HL-60/S4 treated with retinoic acid at 250 ng/mL for 4 days and 3 days (cell line): ENCODE measurements around the gene CENPX.

ENCODE experiments used
- in situ Hi-C: fragments of 300-500 bp; cut with MboI; formaldehyde crosslinking; loops from 2 replicates; pipeline ENCODE4 v1.7.0; 2022; ENCODE audit warnings: low sequenced_read_pairs

The CENPX gene

DNA sequence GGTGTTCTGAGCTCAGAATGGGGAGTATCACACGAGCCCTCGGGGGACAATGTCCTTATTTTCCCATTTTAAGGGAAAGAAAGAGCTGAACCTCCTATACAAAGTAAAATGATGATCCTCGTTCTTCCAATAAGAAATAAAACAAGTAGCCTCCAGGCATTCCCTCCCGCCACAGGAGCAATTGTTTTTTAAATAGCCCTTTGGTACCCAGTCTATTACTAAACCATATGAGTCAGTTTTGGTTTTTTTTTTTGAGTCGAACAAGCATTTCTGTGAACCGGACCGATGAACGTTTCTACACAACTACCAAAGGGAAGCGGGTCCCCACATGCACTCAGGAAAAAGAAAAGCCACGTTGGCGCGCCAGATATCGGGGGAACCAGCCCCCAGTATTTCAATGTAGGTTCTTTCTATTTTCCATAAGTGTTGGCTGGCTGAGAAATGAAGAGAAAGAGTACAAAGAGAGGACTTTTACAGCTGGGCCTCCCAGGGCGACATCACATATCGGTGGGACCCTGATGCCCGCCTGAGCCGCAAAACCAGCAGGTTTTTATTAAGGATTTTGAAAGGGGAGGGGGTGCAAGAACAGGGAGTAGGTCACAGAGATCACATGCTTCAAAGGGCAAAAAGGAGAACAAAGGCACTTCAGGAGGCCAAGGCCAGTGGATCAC, 18.6 kb upstream of the CENPX start:
- in situ Hi-C loops: loop anchor here (25.0 kb wide), 1 partner anchor 121 kb away; no protein-coding TSS in a partner anchor

DNA sequence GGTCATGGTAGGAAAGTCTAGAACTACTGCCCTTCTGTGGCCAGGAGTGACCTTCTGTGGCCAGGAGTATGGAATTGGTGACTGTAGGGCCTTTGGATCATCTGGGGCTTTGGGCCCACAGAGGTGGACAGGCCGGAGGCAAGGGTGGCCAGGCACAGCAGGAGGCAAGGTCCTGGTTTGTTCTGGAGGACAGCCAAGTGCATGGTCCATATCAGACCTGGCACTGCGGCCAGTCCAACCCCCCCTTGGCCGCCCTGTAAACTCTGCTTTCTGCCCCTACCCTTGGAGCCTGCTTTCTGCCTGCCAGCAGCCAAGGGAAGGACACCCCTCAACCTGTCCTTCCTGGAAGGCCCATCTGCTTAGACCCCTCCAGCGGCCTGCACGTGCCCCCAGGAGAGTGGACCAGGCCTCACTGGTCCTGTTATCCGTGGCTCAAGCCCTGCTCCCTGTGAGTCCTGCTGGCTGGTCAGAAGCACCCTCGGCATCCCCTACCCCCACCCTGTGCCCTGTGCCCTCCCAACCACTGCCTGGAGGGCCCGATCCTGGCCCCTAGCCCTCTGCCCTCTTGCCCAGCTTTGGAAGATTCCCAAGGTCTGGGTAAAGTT, 17.1 kb upstream of the CENPX start:
- in situ Hi-C loops: loop anchor here (25.0 kb wide), 1 partner anchor 123 kb away; no protein-coding TSS in a partner anchor

DNA sequence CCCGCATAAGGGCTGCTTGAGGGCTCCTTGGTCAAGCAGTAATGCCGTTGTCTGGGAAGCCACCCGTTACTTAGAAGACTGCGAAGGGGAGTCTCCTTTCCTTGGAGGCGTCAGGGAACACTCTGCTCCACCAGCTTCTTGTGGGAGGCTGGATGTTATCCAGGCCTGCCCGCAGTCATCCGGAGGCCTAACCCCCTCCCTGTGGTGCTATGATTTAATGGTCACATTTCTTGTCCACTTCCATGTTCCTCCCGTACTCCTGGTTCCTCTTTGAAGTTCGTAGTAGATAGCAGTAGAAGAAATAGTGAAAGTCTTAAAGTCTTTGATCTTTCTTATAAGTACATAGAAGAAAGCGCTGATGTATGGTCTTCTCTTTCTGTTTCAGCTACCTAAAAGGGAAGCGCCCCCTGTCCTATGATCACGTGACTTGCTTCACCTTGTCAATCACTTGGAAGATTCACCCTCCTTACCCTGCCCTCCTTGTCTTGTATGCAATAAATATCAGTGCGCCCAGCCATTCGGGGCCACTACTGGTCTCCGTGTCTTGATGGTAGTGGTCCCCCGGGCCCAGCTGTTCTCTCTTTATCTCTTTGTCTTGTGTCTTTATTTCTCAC, 16.2 kb upstream of the CENPX start:
- in situ Hi-C loops: loop anchor here (25.0 kb wide), 1 partner anchor 123 kb away; no protein-coding TSS in a partner anchor

DNA sequence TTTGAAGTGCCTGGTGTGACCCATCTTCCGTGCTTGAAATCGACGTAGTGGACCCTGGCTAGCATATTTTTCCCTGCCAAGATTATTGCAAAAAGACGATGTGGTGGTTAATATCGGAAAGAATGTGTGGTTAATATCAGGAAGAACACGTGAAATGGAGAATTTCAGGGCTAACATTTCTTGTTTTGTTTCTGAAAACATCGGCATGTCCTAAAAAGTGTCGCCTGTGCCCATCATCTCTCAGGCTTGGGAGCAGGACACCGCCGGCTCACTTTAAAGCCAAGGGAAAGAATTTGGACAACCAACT, 15.2 kb upstream of the CENPX start:
- in situ Hi-C loops: loop anchor here (25.0 kb wide), 1 partner anchor 124 kb away; no protein-coding TSS in a partner anchor

DNA sequence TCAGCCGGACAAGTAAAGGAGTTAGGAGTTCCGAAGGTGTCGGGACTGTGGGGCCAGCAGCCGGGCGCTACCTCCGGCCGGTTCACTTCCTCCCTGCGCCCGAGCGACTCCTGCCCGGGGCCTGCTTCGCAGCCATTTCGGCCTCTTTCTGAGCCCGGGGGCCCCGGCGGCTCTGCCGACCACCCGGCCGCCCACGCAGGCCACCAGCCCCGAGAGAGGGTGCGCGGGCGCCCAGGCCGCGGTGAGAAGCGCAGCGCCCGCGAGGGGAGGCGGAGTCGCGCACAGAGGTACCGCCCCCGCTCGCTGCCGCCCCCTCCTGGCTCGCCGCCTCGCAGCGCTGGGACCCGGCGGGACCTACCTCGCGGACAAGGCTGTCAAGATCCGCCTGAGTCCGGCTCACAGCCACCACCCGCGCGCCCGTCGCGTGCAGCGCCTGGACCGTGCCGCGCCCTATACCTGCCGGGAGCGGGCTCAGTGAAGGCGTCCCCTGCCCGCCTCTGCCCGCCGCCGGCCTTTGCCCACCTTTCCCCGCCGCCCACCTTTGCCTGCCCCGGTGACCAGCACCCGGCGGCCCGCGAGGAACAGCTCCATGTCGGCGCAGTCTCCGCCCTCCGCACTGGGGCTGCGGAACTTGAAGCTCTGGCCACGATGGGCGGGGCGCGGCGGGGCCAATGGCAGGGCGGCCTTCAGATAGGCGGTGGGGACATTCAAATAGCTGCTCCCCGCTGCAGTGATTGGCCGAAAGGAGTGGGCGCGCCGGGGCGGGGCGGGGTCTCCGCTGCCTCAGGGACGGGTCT, 14.6 kb upstream of the CENPX start, which contains the start of gene DCXR:
Gene DCXR (minus strand): TSS at position 606 of the 797 bp plus-strand sequence. CDS start 15 bp downstream, at position 591.
- in situ Hi-C loops: loop anchor here (25.0 kb wide), 1 partner anchor 125 kb away; no protein-coding TSS in a partner anchor

DNA sequence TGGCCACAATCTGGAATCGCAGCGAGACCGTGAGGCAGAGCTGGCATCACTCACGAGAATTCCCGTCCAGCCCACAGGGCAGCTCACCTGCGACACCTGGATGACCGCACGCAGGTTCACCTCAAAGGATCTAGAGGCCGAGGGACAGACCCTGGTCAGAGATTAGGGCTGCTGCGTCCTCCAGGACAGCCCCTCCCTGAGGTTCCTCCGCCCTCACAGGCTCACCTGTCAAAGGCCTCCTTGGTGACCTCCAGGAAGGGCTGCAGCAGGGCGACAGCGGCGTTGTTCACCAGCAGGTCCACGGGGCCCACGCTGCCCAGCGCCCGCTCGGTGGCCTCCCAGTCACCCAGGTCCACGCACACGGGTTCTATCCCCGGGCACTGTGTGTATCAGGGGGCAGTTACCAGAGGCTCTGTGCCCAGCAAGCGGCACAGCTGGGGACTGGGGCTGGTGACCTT, 14.0 kb upstream of the CENPX start:
- in situ Hi-C loops: loop anchor here (25.0 kb wide), 1 partner anchor 126 kb away; no protein-coding TSS in a partner anchor

DNA sequence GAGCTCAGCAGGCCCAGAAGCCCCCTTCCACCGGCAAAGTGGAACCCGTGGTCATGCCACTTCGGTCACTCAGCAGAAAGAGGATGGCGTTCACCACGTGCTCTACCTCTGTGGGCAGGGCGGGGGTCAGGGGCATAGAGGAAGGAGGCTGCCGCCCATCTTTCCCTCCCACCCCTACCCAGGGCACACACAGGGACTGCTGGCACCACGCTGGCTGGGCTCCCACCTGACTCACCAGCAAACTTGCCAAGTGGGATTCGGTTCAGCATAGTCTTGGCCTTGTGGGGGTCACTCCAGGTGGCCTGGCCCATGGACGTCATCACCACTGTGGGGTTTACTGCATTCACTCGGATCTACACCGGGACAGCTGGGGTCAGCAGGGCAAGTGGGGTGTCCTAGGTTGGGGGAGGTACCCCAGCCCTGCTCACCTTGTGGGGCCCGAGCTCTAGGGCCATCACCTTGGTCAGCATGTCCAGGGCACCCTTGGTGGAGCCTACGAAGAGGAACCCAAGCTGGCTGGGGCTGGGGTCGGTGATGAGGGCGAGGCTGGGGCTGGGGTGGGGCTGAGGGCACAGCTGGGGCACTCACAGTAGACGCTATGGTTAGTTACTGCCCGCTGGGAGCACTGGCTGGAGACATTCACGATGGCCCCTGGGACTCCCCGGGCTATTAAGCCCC, 13.4 kb upstream of the CENPX start:
- in situ Hi-C loops: loop anchor here (25.0 kb wide), 1 partner anchor 126 kb away; no protein-coding TSS in a partner anchor

DNA sequence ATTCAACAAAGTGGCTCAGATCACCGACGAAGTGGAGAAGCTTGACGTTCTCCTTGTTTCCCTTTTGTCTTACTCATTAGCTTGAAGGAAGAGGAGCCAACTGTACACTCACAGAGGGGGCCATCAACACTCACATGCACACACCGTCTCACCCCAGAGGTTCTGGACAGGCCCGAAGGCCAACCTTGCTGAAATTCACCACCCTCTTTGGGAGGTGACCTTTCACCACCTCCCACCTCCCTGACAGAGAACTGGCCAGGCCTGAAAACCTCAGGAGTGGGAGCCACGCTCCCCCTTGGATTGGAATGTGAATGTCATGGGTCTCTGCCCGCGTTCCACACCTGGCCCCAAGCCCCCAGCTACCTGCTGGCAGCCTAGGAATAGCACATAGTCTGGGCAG, 12.8 kb upstream of the CENPX start:
- in situ Hi-C loops: loop anchor here (25.0 kb wide), 1 partner anchor 127 kb away; no protein-coding TSS in a partner anchor

DNA sequence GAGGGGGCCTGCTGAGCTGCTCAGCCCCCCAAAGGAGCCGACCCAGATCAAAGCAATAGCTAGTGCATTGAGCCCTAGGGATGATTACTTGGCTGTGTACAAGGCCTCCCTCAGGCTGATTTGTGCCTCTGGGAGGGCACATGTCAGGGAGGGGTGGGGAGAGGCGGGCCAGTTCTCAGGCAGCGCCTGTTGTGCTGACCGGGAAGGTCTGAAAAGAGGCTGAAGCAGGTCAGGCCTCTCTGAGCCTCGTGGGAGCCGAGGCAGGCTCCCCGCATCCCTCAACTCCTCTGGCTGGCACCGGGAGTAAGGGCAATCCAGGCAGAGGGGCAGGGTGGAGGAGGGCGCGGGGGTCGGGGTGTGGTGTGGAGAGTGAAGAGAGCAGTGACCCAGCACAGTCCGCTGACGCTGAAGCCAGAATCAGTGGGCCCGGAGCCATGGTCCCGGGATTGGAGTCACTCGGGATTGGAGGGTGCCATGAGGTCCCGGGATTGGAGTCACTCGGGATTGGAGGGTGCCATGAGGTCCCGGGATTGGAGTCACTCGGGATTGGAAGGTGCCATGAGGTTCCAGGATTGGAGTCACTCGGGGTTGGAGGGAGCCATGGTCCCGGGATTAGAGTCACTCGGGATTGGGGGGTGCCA, 11.8 kb upstream of the CENPX start:
- in situ Hi-C loops: loop anchor here (25.0 kb wide), 1 partner anchor 128 kb away; no protein-coding TSS in a partner anchor

DNA sequence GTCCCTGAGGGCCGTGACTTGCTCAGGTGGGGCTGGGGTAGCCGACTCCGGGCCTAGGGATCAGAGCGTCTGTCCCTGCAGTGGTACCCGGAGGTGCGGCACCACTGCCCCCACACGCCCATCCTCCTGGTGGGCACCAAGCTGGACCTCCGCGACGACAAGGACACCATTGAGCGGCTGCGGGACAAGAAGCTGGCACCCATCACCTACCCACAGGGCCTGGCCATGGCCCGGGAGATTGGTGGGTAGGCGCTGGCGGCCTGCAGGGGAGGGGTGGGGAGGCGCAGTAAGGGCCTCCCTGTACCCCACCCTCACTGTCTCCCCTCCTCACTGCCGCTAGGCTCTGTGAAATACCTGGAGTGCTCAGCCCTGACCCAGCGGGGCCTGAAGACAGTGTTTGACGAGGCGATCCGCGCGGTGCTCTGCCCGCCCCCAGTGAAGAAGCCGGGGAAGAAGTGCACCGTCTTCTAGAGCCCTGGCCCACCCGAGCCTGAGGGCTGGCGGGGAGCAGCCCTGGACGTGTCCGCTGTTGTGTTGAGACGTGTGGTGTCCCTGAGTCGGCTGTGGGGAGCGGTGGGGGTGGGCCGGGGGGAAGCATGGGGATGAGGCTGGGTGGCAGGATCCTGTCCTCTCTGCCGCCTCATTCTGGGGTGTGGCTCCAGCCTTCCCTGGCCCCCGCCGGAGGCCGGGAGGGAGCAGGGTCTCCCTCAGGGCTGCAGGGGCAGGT, 10.8 kb upstream of the CENPX start:
- in situ Hi-C loops: loop anchor here (25.0 kb wide), 1 partner anchor 129 kb away; no protein-coding TSS in a partner anchor

DNA sequence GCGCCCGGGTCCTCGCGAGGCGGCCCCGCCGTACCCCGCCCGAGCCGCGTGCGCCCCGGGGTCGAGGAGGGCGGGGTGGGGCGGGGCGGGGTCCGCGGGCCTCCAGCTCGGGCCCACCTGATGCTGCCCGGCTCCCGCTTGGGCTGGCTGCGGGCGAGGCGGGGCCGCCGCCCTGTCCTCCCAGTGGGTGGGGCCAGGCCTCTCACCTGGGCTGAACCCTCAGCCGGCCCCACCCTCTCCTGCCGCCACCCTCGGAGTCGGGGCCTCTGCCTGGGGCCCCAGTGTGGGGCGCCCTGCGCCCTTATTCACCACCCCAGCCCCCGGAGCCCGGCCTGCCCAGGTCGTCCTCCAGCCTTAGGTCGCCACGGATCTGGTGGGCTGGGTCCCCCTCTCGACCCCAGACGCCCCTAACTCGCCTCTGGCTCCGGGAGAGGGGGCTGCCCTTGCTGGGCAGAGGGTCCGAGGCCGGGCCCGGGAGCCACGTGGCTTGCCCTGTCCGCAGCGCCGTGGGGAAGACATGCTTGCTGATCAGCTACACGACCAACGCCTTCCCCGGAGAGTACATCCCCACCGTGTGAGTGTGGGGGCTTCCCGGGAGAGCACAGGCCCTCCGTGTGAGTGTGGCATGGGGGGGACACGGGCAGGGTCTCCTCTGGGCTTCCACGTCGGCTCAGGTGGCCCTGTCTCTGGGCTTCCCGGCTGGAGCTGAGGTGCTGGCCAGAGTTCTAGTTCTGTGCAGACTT, 9.4 kb upstream of the CENPX start:
- in situ Hi-C loops: loop anchor here (25.0 kb wide), 1 partner anchor 130 kb away; no protein-coding TSS in a partner anchor

DNA sequence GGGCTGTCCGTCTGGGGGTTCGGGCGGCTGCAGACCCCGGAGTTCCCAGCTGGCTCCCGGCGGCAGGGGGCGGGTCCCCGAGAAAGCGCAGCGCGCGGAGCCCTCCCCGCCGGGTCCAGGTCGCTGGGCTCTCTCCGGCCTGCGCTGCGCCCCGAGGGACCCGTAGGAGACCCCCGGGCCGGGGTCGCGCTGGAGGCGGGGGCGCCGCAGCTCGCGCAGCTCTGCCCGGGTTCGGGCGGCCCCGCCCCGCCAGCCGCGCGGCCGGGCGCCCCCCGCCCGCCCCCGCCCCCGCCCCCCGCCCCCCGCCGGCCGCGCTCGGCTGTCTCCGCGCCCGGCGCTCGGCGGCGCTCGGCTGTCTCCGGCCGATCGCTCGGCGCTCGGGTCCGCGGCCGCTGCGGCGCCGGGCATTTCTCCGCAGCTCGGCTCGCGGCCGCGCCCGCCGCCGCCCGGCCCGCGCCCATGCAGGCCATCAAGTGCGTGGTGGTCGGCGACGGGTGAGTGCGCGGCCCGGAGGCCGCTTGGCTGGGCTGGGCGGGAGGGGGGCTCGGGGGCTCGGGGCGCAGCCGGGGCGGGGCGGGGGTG, 8.7 kb upstream of the CENPX start, which contains the start of gene RAC3:
Gene RAC3 (plus strand): TSS at position 376 of the 582 bp plus-strand sequence. CDS start 84 bp downstream, at position 460.
- in situ Hi-C loops: loop anchor here (25.0 kb wide), 1 partner anchor 131 kb away; no protein-coding TSS in a partner anchor

DNA sequence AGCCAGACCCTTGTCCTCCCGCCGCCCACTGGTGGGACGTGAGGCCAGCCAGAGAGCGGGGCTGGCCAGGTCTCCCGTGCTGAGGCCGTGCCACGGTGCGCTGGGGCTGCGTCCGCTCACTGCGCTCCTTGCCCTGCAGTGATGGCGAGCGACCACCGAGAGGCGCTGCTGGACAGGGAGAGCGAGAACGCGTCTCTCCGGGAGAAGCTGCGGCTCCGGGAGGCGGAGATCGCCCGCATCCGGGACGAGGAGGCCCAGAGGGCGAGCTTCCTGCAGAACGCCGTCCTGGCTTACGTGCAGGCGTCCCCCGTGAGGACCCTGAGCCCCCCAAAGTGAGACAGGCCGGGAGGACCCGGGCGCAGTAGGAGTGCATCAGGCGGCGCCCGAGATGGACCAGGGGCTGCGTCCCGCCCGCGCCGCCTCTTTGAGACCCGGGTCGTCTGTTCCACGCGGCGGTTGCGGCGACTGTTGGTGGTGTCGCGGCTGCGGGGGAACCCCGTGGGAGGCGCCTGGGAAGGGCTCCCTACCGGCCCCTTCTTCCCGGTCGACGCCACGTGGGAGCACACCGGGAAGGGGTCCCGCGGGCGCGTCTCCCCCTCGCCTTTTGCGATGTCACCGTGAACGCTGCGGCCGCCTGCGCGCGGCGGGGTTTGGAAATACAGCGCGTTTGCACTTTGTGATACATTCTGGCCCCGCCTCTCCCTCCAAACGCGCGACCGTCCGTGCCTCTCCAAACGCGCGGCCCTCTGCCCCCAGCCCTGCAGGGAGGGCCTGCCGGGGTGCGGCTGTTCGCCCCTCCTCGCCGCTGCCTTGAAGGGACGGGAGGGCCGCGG, 8.0 kb upstream of the CENPX start:
- in situ Hi-C loops: loop anchor here (25.0 kb wide), 1 partner anchor 132 kb away; no protein-coding TSS in a partner anchor

DNA sequence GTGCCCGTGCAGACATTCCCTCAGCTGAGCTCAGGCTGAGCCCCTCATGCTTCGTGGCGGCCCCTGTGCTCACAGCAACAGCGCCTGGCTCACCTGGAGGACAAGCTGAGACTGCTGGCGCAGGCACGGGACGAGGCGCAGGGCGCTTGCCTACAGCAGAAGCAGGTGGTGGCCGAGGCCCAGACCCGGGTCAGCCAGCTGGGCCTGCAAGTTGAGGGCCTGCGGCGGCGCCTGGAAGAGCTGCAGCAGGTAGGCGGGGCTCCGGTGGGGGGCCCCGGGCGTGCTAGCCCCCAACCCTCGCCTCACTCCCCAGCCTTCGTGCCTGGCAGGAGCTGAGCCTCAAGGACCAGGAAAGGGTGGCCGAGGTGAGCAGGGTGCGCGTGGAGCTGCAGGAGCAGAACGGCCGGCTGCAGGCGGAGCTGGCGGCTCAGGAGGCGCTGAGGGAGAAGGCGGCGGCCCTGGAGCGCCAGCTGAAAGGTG, 7.4 kb upstream of the CENPX start:
- in situ Hi-C loops: loop anchor here (25.0 kb wide), 1 partner anchor 132 kb away; no protein-coding TSS in a partner anchor

DNA sequence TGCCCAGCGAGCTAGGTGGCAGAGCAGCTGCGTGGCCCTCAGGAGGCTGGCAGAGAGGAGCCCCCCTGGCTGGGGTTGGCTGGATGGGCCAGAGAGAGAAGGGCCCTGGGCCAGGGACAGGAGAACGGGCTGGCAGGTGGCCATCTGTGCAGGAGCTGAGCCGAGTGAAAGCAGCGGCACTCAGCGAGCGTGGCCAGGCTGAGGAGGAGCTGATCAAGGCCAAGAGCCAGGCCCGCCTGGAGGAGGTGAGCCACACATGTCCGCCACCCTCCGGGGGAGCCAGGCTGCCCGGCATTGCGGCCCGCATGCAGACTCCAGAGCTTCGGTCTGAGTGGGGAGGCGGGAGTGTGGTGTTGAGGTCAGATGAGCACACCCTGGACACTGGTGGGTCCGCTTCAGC, 6.7 kb upstream of the CENPX start:
- in situ Hi-C loops: loop anchor here (25.0 kb wide), 1 partner anchor 133 kb away; no protein-coding TSS in a partner anchor

DNA sequence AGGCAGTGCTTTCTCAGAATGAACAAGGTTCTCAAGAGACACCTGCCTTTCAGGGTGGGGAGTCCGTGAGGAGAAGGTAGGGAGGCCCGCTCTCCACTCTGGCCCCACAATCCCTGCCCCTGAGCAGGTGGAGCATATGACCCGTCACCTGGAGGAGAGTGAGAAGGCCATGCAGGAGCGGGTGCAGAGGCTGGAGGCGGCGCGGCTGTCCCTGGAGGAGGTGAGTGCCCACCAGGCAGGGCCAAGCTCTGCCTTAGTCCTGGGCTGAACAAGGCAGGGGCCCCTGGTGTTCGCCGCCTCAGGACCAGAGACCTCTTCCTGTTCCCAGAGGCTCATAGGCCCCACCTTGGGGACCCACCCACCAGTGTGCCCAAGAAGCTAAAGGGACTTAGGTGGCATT, 6.3 kb upstream of the CENPX start:
- in situ Hi-C loops: loop anchor here (25.0 kb wide), 1 partner anchor 133 kb away; no protein-coding TSS in a partner anchor
